GM21717 (cell line): ENCODE results near the gene PCBP3.
"Not testable (repeated sequence)": the region's sequence is repeated elsewhere in the genome, so short reads cannot be mapped to it uniquely, and the experiment has no call there.

Experiments used
- ATAC-seq: cut with Tn5 transposase; IDR thresholded peaks from one replicate; pipeline ENCODE4 v1.9.1; 2021; ENCODE audit warnings: mild to moderate bottlenecking, moderate library complexity; ENCODE audit not compliant: unreplicated experiment

Gene PCBP3

DNA sequence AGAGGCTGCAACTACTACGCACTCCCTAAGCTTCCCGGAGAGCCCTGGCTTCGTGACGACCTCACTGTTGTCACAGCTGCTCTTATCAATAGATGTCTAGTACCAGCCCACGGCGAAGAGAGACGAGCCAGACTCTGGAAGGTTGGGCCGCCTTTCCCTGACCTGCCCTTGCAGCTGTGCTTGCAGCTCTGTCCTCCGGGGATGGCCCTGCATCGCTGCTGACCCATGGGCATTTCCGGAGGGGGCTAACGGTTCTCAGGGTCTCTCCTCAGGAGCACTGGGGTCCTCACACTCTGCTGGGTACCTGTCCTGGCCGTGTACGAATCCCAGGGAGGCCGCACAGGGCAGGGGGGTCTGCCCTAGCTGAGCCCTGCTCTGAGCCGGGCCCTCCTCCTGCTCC is 244.3 kb downstream of the PCBP3 start:
- no peak for ATAC-seq

DNA sequence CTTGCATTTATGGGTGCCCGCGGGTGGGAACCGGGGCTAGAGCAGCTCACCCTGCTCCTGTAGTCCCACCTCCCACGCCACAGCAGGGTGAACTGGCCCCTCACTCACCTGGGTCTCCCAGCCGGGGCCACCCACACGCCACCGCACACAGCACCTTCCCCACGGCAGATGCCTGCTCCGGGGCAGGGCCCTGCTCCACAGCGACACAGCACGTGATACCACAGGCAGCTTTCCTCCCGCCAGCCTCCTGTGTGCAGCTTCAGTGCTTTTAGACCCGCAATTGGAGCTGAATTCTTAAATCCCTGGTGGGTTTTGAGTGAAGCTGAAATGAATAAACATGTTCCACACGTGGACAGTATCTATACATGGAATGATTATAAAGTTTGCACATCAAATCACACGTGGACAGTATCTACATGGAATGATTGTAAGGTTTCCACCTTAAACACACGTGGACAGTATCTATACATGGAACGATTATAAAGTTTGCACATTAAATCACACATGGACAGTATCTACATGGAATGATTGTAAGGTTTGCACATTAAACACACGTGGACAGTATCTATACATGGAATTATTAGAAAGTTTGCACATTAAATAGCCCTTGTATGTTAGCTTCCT is 245.0 kb downstream of the PCBP3 start:
- ATAC-seq, result no peak

DNA sequence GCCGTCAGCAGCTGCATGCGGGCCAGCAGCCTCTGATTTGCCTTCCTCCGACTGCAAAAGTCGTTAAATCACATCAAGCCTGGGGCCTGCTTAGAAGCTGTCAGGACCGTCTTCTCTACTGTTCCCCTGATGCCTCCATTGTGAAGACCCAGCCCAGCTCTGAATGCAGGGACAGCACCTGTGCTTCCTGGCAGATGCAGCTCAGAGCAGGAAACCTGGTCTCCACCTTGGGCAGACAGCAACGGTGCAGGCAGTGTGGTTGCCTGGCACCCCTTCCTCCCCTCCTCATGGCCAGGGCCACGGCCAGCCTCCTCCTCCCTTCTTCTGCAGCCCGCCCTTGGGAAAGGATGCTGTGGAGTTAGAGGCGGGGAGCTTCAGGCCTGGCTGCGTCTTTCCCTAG is 245.7 kb downstream of the PCBP3 start:
- ATAC-seq, result no peak

DNA sequence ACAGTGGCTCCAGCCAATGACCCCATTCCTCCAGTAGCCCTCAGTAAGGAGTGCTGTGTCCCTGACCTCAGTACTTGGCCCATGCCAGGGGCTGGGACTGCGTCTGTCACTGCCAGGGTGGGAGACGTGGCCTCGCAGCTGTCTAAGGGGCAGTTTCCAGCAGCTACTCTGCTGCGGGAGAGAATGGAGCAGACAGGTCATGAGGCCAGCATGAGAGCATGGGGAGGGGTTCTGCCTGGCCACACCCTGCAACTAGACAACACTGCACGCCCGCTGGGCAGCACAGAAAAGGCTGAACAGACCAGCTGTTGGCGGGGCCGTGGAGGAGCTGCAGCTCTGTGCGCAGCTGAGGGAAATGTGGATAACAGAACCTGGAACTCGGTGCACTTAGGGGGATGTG is 246.4 kb downstream of the PCBP3 start:
- ATAC-seq, result no peak

DNA sequence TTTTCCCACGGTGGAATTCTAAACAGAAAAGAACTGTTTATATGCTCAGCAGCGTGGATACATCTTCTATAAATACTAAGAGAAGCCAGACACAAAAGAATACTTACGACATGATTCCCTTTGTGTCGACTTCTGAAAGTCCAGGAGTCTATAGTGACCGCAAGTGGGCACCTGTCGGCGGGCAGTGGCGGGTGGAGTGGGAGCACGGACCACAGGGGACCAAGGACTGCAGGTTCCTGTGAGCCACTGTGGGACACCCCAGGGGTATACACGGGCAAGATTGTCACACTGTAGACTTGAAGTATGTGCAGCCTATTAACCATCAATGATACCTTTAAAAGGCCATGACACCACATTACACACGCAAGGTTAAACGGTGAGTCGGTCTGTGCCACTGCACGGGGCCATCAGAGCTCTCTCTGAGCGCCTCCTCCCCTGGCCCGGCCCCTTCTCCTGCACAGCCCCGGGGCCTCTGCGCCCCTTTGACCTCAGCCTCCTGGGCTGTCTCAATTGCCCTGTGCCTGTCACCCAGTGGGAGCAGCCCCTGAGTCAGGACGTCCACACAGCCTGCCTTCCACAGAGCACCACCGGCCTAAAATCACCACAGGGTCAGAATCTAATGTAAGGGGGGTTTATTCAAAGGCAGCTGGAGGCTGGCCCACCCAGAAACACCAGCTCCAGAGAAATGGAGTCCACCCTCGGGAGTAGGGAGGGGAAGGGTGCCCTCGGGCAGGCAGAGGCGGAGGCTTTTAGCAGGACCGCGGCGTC is 248.0 kb downstream of the PCBP3 start:
- ATAC-seq, result no peak

DNA sequence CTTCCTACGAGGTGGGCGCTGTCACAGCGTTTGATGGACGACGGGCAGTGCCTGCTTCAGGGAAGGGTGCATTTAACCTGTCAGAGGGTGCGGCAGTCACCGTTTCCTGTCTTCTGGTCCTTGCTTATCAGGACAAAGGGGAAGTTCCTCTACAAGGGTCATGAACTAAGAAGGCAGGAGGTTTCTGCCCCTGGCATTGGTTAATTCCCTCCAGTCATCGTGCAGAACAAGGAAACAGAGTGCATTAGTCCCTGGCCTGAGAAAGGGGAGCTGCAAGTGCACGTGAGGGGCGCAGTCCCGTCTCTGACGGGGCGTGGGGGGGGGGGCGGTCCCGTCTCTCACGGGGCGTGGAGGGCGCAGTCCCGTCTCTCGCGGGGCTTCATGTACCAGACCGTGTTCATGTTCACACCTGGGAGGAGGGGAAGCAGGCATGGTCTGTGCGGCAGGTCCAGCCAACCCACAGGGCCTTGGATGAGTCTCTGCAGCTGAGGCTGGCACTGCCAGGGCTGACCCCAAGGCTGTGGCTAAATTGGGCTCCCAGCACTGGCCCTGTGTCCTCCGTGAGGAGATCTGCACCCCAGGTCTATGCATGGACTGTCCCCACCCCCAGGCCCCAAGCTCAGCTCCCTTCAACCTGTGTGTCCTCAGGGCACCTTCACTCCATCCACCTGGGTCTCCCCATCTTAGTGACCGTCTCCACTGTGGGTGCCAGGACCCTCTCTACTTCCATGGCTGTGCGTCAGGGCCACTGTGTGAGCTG is 248.8 kb downstream of the PCBP3 start:
- no peak for ATAC-seq

DNA sequence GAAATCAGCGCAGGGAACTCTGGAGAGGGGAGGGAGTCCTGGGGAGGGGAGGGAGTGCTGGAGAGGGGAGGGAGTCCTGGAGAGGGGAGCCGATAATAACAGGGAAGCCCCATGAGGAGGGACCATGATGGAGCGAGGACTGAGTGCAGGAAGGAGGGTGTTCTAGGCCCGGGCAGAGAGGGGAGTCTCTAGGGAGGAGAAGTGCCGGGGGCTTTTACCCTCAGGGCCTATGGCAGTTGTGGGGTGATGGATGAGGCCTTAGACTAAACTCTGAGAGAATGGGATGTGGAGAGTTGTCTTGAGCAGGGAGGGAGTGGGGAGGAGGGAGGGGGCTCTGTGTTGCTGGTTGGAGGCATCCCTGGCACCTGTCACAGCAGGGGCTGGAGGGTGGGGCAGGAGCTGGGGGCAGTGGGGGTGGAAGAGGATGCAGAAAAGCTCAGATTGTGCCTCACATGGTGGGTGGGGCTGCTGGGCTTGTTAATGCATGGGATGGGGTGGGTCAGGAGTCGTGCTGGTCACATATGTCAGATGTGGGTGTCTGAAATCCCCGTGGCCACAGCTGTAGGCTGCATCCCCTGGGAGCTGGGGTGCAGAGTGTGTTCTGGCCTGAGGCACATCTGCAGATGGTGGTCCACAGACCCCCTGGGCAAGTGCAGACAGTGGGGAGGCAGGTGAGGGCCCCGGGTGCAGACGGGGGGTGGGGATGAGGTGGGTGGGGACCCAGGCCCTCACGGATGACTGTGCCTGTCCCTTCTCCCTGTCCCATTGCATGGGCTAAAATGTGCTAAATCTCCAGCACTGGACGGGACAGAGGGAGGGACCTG is 249.6 kb downstream of the PCBP3 start:
- no peak for ATAC-seq

DNA sequence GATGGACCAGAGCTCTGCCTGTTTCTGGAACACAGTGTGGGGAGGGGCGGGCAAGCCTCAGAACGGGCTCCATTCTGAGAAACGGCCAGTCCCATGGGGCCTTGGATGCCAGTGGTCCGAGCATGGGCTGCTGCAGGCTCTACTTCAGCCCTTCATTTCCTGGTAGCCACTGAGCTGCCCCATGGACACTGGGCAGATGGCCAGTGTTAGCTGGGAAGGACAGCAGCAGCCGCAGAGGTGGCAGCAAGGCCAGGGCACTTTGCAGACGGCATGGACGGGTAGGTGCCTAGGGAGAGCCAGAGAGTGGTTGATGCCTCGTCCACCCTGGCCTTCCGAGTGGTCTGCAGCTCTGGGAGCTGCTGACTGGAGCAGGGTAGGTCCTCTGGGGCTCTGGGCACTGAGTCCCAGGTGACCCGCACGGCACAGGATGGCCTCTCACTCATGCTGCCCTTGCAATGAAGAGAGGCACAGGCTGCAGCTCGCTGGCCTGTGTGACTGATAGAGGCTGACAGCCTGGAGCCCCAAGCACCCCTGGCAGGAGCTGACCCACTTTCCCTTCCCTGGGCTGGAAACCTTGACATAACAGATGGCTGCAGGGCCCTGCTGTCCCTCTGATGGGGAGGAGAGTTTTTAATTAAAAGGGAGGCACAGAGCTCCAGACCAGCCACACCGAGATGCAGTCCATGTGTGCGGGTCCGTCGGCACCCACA is 250.4 kb downstream of the PCBP3 start:
- no peak for ATAC-seq

DNA sequence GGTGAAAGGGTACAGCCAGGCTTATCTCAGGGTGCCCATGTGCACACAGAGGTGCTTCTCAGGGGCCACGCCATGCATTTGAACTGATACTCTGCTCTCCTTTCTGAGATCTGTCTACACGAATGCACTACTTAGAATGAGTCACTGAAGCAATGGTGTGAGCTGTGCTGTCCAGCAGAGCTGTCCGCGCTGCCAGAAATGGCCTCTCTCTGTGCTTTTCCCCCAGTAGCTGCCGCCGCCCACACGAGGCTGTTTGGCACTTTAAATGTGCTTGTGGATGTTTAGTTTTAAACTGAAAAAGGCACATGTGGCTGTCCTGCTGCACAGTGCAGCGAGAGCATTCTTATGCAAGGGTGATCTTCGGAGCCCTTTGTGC is 250.9 kb downstream of the PCBP3 start:
- ATAC-seq, result no peak

DNA sequence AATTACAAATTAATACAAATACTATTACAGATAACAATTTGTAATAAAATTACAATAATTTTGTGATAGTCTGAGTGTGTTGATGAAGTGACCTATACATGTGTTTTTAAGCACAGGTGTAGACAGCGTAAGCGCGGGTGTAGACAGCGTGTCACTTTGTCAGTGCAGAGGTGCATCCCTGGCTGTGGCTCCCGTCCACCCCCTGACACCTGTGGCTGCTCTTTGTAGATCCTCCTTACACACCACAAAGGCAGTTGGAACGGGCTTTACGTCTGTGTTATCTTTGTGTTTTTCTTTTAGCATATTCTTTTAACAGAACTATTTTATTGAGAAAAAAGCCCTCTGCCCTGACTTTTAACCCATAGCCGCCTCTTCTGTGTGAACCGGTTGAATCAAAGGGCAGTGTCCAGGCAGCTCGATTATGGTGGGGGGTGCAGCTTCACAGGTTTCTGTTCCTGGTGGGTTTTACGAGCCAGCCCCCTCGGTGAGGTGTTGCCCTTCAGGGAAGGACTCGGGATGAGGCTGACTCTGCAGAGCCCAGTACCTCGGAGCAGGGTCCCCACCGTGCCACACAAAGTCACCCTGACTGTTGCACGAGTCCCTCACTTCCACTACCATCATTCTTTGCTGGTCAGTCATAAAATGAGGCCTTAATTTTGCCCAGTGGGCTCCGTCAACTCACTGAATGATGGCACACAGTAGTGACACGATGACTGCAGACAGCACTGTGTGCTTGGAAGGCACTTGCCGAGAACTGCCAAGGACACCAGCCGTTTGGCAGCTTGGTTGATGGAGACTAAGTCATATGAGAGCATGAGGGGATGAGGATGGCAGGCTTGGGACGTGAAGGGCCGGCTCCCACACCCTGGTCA is 251.6 kb downstream of the PCBP3 start:
- no peak for ATAC-seq

DNA sequence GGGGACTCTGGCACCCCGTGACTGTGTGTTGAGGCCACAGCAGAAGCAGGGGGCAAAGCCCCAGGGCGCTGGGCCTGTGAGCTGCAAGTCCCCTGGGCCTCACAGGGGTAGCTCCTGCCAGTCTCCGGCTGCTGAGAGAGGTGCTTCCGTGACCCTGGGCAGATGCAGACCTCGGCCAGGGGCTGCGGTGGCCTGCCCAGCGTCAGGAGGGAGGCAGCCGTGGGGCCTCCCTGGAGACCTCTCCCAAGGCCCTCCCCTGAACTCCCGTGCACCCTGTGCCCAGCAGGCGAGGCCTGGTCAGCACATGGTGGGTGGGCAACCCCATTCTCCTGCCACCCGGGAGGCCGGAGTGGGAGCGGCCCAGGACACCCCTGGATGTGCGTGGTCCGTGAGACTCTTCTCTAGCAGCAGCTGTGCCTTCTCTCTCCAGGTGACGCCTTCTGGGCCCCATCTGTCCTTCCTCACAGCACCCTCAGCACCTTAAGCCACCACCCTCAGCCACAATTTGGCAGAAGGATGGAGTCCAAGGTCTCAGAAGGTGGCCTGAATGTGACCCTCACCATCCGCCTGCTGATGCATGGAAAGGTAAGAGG is 252.3 kb downstream of the PCBP3 start:
- ATAC-seq, result no peak

DNA sequence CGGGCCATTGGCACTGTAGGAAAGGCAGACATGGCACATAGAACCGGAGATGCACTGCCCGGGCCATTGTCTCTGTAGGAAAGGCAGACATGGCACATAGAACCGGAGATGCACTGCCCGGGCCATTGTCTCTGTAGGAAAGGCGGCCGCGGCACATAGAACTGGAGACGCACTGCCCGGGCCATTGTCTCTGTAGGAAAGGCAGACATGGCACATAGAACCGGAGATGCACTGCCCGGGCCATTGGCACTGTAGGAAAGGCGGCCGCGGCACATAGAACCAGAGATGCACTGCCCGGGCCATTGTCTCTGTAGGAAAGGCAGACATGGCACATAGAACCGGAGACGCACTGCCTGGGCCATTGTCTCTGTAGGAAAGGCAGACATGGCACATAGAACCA is 252.9 kb downstream of the PCBP3 start:
- not testable (repeated sequence) for ATAC-seq

DNA sequence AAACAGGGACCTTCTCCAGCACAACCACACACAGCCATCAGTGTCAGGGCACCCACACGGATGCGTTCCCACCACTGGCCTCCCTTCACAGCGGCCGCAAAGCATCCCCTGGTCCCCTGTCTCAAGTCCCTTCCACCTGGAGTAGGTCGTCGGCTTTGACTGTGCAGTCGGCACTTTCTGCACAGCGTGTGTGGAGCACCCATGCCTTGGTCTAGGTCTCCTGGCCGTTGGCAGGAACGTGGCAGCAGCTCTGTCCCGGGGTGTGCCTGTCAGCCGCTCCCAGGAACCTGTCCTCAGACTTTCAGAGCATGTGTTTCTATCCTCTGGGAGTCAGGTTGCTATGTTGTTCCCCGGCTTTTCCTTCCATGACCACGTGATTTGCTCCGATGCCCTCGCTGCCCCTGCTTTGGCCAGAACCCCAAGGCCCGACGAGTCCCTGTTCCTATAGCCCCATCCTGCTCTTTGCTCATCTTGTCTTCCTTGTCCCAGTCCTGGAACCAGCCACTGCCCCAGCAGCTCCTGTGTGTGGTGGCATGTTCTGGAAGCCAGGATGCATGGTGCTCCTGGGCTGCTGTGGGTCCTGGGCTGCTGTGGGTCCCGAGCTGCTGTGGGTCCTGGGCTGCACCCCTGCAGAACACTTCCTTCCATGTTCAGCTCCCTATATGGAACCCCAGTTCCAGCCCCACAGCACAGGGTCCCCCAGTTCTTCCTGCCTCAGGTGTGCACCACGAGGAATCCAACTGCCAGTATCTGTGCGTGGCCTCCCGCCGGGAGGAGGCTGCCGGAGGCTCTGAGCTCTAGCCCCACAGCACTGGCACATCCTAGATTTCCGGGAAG is 253.9 kb downstream of the PCBP3 start:
- no peak for ATAC-seq

DNA sequence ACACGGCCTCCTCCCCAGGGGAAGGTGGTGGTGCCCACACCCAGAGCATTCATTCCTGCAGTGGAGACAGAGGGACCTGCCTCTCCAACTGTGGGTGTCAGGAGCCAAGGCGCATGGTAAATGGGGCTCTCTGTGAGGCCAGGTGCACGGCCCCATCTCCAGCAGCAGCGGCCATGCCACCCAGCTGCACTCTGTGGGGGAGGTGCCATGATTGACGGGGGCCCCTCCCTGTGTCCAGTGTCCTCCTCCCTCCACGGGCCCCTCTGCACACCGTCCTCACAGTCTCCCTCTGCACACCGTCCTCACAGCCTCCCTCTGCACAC is 254.5 kb downstream of the PCBP3 start:
- no peak for ATAC-seq

DNA sequence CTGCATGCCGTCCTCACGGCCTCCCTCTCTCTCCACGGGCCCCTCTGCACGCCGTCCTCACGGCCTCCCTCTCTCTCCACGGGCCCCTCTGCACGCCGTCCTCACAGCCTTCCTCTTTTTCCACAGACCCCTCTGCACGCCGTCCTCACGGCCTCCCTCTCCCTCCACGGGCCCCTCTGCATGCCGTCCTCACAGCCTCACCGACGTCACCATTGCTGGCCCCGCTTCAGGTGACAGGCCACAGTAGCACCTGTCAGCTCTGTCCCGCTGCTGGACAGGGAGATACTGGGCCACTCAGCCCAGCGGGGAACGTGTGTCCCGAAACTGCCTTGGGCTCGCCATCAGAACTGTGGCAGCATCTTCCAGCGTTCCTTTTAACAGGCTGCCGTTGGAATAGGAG is 255.3 kb downstream of the PCBP3 start:
- ATAC-seq, result no peak

DNA sequence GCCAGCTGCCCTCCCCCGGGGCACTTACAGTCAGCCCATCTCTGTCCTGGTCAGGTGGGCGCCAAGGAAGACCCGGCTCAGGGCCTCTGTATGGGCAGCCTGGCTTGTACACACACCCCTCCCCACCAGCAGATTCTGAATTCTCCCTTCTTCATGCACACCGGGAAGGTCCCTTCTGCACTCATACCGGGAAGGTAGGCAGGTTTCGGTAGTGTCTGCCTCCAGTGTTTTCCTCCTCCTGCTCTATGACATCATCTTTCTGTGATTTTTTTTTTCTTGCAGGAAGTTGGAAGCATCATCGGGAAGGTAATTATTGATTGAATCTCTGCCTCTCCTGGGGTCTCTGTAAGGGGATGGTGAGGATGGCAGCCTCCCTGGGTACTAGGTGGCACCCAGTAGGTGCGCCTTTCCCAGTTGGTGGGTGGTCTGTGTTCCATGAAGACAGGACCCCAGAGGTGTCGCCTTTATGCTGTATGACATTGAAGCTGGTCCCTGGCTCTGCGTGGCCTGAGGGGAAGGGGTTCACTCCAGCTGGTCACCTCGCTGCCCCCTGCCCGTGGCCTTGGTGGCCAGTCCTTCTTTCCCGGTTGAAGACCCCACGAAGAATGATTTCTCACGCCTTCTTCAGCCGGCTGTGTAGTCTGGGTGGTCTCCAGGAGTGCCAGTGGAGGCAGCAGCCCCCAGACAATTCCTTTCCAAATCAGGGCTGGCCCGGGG is 255.9 kb downstream of the PCBP3 start:
- ATAC-seq, result no peak

DNA sequence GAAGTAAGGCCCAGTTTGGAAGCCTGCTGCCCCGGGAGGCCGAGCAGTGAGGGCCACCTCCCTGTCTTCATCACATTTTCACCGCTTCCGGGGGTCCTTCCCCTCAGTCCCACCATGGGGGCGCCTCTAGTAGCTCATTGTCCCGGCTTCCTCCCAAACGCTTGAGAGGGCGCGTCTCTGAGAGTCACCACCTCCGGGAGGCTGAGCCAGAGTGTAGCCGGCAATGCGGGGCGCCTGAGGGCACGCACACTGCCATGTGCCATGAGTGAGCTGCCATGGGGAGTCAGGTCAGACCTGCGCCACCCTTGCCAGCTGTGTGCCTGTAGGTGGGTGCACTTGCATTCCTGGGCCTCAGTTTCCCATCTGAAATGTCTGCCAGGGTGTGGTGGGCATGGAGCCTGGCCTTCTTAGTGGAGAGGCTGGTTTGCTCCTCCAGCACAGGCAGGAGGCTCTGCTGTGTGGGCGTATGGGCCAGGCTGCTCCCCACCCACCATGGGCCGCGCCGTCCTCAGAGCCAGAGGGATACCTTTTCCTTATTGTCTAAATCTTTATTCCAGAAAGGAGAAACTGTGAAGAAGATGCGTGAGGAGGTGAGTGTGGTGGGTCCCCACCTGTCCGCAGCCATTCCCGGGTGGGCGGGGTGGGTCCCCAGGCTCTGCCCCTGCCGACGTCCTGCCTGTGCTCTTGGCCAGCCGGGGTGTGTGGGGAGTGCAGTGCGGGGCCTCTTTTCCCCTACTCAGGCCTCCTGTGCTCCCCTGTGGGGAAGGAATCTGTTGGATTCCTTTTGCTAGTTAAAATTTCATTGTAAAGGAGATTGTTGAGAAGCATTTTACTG is 256.7 kb downstream of the PCBP3 start:
- no peak for ATAC-seq
